Skeletal muscle tissue (tissue), 5 donors: Measurements from ENCODE around the gene SLC2A9. TPM values are rescaled to one million over a fixed set of nuclear protein-coding genes. Genes with fewer than 3 reads are reported as not detected.
"Not testable (repeated sequence)": the region's sequence is repeated elsewhere in the genome, so short reads cannot be mapped to it uniquely, and the experiment has no call there.

Experiments
- H3K27ac ChIP-seq: one replicate; pipeline ENCODE4 v1.7.0; 2013; ENCODE audit warnings: mild to moderate bottlenecking, low read depth, low read length, inconsistent platforms
- H3K27me3 ChIP-seq, 3 donors: one replicate each; pipeline ENCODE4 v1.7.0; 2013; ENCODE audit warnings: low read length in 3 of 3; ENCODE audit not compliant: control insufficient read depth in 3 of 3, insufficient read depth in 3 of 3
- H3K36me3 ChIP-seq, 3 donors: one replicate each; pipeline ENCODE4 v1.7.0; 2013; ENCODE audit warnings: low read length in 3 of 3; ENCODE audit not compliant: control insufficient read depth in 3 of 3, insufficient read depth in 3 of 3
- H3K4me1 ChIP-seq, 3 donors: one replicate each; pipeline ENCODE4 v1.7.0; 2013; ENCODE audit warnings: low read length in 3 of 3, mild to moderate bottlenecking in 3 of 3; ENCODE audit not compliant: control insufficient read depth in 3 of 3, insufficient read depth in 3 of 3
- H3K4me3 ChIP-seq, 3 donors: one replicate each; pipeline ENCODE4 v1.7.0; 2013; ENCODE audit warnings: low read length in 3 of 3
- H3K9ac ChIP-seq, 3 donors: one replicate each; pipeline ENCODE4 v1.7.0; 2013; ENCODE audit warnings: low read length in 3 of 3, mild to moderate bottlenecking in 3 of 3, moderate library complexity in 2 of 3, low read depth in 1 of 3
- H3K9me3 ChIP-seq, 3 donors: one replicate each; pipeline ENCODE4 v1.7.0; 2013; ENCODE audit warnings: low read length in 3 of 3; ENCODE audit not compliant: control insufficient read depth in 3 of 3
- small RNA-seq: library from RNA; depleted of rRNA; stranded (forward); fragments of <200 nt; gene quantifications from one replicate; pipeline ENCODE3, GENCODE V24; 2014
- total RNA-seq: library from RNA; depleted of rRNA; stranded (reverse); fragments of >200 nt; gene quantifications from one replicate; pipeline ENCODE4 v1.2.3, GENCODE V29; 2014
- donor health status: Osteomylitis.

SLC2A9 gene
- total RNA-seq, 1 donor from 2014 or later = 1.0 TPM

GRCh38 chr4:9796641-9797040 lies 224.7 kb downstream of the SLC2A9 start:
- H3K4me3 ChIP-seq, H3K27me3 ChIP-seq, H3K9ac ChIP-seq, H3K27ac ChIP-seq, H3K4me1 ChIP-seq, H3K9me3 ChIP-seq, H3K36me3 ChIP-seq: not testable (repeated sequence)

GRCh38 chr4:9792381-9792780 lies 228.9 kb downstream of the SLC2A9 start:
- H3K4me1 ChIP-seq = no peaks in the 10 kb centered on the region
- H3K9me3 ChIP-seq = no peaks in the 10 kb centered on the region
- no peak overlapping the region for H3K27ac ChIP-seq
- no peaks in the 10 kb centered on the region for H3K36me3 ChIP-seq
- H3K9ac ChIP-seq = no peak overlapping the region
- no peak overlapping the region for H3K4me3 ChIP-seq
- H3K27me3 ChIP-seq = no peaks in the 10 kb centered on the region

- H3K9me3 ChIP-seq, H3K4me1 ChIP-seq, H3K36me3 ChIP-seq, H3K27ac ChIP-seq, H3K4me3 ChIP-seq, H3K9ac ChIP-seq: not testable (repeated sequence)
- peaks cover 5 to 27% (median 25%) of the 10 kb centered on the region in 3 donors for H3K27me3 ChIP-seq
Observed at GRCh38 chr4:9785891-9786290, 235.4 kb downstream of the SLC2A9 start.

- H3K9ac ChIP-seq = no peak overlapping the region
- no peak overlapping the region for H3K27ac ChIP-seq
- H3K4me3 ChIP-seq = no peak overlapping the region
- H3K4me1 ChIP-seq = no peaks in the 10 kb centered on the region
- H3K9me3 ChIP-seq = no peaks in the 10 kb centered on the region
- no peaks in the 10 kb centered on the region for H3K36me3 ChIP-seq
- H3K27me3 ChIP-seq = peaks cover 14 to 39% (median 35%) of the 10 kb centered on the region in 3 donors
Observed at GRCh38 chr4:9782136-9782436, 239.2 kb downstream of the SLC2A9 start.

GRCh38 chr4:9781343-9782135 lies 239.8 kb downstream of the SLC2A9 start, which contains the start of gene DRD5:
Gene DRD5 (plus strand): TSS chr4:9781634. CDS start chr4:9782030, 396 bp downstream.
- H3K9ac ChIP-seq = no peak within 1 kb of the TSS
- H3K4me3 ChIP-seq = no peak within 1 kb of the TSS
- H3K27me3 ChIP-seq = peaks cover 14 to 39% (median 35%) of the 10 kb centered on the region in 3 donors

More at GRCh38 chr4:9781343-9782135, 239.8 kb downstream of the SLC2A9 start, which contains the start of gene DRD5:
- Histone ChIP-seq H3K9me3 (no peaks in the 10 kb centered on the region), H3K27ac (no peak within 1 kb of the TSS), H3K36me3 (no peaks in the 10 kb centered on the region), H3K4me1 (no peaks in the 10 kb centered on the region)

Small RNA genes within 50 kb of the gene (small RNA-seq; reads per million reads assigned to genes)
- not detected for gene RNA5SP154

Other genes starting within 250 kb of the SLC2A9 start
- gene DRD5, start 239.9 kb downstream of the SLC2A9 start, total RNA-seq = under 0.01 TPM
- gene WDR1, start 95.3 kb upstream of the SLC2A9 start, total RNA-seq = 96.0 TPM